Upper lobe of left lung (tissue), 4 donors: ENCODE results near the gene PRKAR1B.

Source experiments
- POLR2A ChIP-seq, 4 donors: fragments of 450-650 bp; IDR thresholded peaks; one replicate each; pipeline ENCODE4 v1.5.1; 2016 to 2017; ENCODE audit warnings: antibody characterized with exemption in 4 of 4, mild to moderate bottlenecking in 2 of 4
- POLR2AphosphoS5 ChIP-seq, 2 donors: sonication (generic); formaldehyde crosslinking; IDR thresholded peaks; one replicate each; pipeline ENCODE4 v1.5.1; 2017; ENCODE audit warnings: antibody characterized with exemption in 2 of 2
- TF ChIP-seq, protein P1 (sequence below), 6 experiments: fragments of 450-650 bp in 4 of 6; fragments of 200-600 bp in 2 of 6; sonication (generic) in 2 of 6; IDR thresholded peaks; one replicate each; pipeline ENCODE4 v1.5.1; 2016 to 2019; ENCODE audit warnings: antibody characterized with exemption in 6 of 6

DNA sequence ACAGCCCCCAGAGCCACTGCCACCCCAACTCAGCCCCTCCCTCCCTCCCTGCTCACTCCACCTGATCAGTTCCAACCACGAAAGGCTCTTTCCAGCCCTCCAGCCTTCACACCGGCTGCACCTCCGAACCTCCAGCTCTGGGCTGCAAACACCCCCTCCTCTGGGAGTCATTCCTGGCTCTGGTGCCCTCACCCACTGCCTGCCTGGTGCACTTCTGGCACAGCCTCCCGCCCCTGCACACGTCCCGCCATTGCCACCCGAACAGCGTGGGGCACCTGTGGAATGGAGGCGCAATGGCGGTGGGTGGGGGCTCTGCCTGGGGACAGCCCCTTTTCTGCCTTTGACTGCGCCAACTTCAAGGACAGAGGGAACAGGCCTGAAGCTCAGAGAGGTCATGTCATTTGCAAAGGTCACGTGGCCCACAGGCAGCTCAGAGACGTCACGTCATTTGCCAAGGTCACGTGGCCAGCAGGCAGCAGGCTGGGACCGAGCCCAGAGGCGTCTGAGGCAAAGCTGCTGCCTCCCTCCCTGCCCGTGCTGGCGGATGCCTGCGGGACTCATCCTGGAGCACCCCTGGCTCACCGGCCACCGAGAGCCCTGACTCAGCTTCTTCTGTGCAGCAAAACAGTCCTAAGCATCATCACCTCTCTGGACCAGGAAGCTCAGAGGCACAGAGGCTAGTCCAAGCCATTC lies 76.6 kb downstream of the PRKAR1B start:
- TF ChIP-seq POLR2AphosphoS5 (IDR thresholded peaks at IDR 0.05) (no peak), POLR2A (IDR thresholded peaks at IDR 0.05) (no peak)
- TF ChIP-seq, protein P1, sequence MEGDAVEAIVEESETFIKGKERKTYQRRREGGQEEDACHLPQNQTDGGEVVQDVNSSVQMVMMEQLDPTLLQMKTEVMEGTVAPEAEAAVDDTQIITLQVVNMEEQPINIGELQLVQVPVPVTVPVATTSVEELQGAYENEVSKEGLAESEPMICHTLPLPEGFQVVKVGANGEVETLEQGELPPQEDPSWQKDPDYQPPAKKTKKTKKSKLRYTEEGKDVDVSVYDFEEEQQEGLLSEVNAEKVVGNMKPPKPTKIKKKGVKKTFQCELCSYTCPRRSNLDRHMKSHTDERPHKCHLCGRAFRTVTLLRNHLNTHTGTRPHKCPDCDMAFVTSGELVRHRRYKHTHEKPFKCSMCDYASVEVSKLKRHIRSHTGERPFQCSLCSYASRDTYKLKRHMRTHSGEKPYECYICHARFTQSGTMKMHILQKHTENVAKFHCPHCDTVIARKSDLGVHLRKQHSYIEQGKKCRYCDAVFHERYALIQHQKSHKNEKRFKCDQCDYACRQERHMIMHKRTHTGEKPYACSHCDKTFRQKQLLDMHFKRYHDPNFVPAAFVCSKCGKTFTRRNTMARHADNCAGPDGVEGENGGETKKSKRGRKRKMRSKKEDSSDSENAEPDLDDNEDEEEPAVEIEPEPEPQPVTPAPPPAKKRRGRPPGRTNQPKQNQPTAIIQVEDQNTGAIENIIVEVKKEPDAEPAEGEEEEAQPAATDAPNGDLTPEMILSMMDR (IDR thresholded peaks at IDR 0.05) = no peak
